H9 (cell line): ENCODE measurements around the gene TTC1. TPM values are rescaled to one million over a fixed set of nuclear protein-coding genes. Genes with fewer than 3 reads are reported as not detected.

Experiments
- DNase-seq: peaks from one replicate; pipeline ENCODE4 v3.0.0-alpha.2; 2017
- H2AFZ ChIP-seq: one replicate; pipeline ENCODE4 v1.6.1; 2013; ENCODE audit warnings: mild to moderate bottlenecking, low read length, control low read depth, moderate library complexity
- H2AK5ac ChIP-seq: 2 replicates; pipeline ENCODE4 v1.6.1; 2013; ENCODE audit warnings: low read length, control low read depth, mixed read lengths; ENCODE audit not compliant: insufficient read length
- H2BK120ac ChIP-seq: one replicate; pipeline ENCODE4 v1.6.1; 2013; ENCODE audit warnings: low read depth, mild to moderate bottlenecking, low read length, control low read depth, inconsistent platforms; ENCODE audit not compliant: poor library complexity, severe bottlenecking
- H2BK12ac ChIP-seq: 2 replicates; pipeline ENCODE4 v1.6.1; 2013; ENCODE audit warnings: low read length, control low read depth, mixed read lengths, low read depth; ENCODE audit not compliant: insufficient read length
- H2BK15ac ChIP-seq: 2 replicates; pipeline ENCODE4 v1.6.1; 2013; ENCODE audit warnings: low read depth, low read length, control low read depth
- H2BK20ac ChIP-seq: one replicate; pipeline ENCODE4 v1.6.1; 2013; ENCODE audit warnings: low read depth, mild to moderate bottlenecking, low read length, control low read depth, inconsistent platforms; ENCODE audit not compliant: poor library complexity, severe bottlenecking
- H2BK5ac ChIP-seq: 2 replicates; pipeline ENCODE4 v1.6.1; 2013; ENCODE audit warnings: low read length, control low read depth, mixed read lengths; ENCODE audit not compliant: insufficient read length
- H3K14ac ChIP-seq: 2 replicates; pipeline ENCODE4 v1.6.1; 2013; ENCODE audit warnings: low read length, control low read depth; ENCODE audit not compliant: insufficient read depth
- H3K18ac ChIP-seq: 2 replicates; pipeline ENCODE4 v1.6.1; 2013; ENCODE audit warnings: low read depth, mild to moderate bottlenecking, mixed read lengths, low read length, control low read depth; ENCODE audit not compliant: insufficient read length
- H3K23ac ChIP-seq: 2 replicates; pipeline ENCODE4 v1.6.1; 2013; ENCODE audit warnings: low read length, control low read depth, mixed read lengths, low read depth; ENCODE audit not compliant: insufficient read length
- H3K23me2 ChIP-seq: 2 replicates; pipeline ENCODE4 v1.6.1; 2013; ENCODE audit warnings: low read depth, mild to moderate bottlenecking, mixed read lengths, low read length, control low read depth; ENCODE audit not compliant: insufficient read length, poor library complexity, severe bottlenecking
- H3K27ac ChIP-seq: 2 replicates; pipeline ENCODE4 v1.5.1; 2013; ENCODE audit warnings: low read length, control low read depth, mixed read lengths, low read depth; ENCODE audit not compliant: insufficient read length
- H3K27me3 ChIP-seq: 2 replicates; pipeline ENCODE4 v1.6.1; 2013; ENCODE audit warnings: low read length, control low read depth, inconsistent platforms; ENCODE audit not compliant: insufficient read depth
- H3K4ac ChIP-seq: 2 replicates; pipeline ENCODE4 v1.6.1; 2013; ENCODE audit warnings: low read depth, mild to moderate bottlenecking, control low read depth, inconsistent platforms, low read length, moderate library complexity
- H3K4me1 ChIP-seq: 2 replicates; pipeline ENCODE4 v1.6.1; 2013; ENCODE audit warnings: low read length, control low read depth, inconsistent platforms; ENCODE audit not compliant: insufficient read depth
- H3K4me2 ChIP-seq: 2 replicates; pipeline ENCODE4 v1.6.1; 2013; ENCODE audit warnings: low read length, control low read depth, mixed read lengths; ENCODE audit not compliant: insufficient read length, insufficient read depth
- H3K56ac ChIP-seq: 2 replicates; pipeline ENCODE4 v1.6.1; 2013; ENCODE audit warnings: low read depth, mild to moderate bottlenecking, mixed read lengths, low read length, control low read depth; ENCODE audit not compliant: insufficient read length
- H3K79me1 ChIP-seq: 2 replicates; pipeline ENCODE4 v1.6.1; 2013; ENCODE audit warnings: low read depth, mild to moderate bottlenecking, moderate library complexity, low read length, control low read depth, inconsistent platforms; ENCODE audit not compliant: insufficient read depth, poor library complexity, severe bottlenecking
- H3K79me2 ChIP-seq: 2 replicates; pipeline ENCODE4 v1.6.1; 2013; ENCODE audit warnings: low read length, control low read depth, inconsistent platforms; ENCODE audit not compliant: insufficient read depth
- H3K9ac ChIP-seq: 2 replicates; pipeline ENCODE4 v1.6.1; 2013; ENCODE audit warnings: low read length, control low read depth, mixed read lengths; ENCODE audit not compliant: insufficient read length; ENCODE audit errors: extremely low read depth
- H3K9me3 ChIP-seq: one replicate; pipeline ENCODE4 v1.6.1; 2013; ENCODE audit warnings: low read depth, low read length, inconsistent platforms; ENCODE audit not compliant: control insufficient read depth
- H3T11ph ChIP-seq: one replicate; pipeline ENCODE4 v1.6.1; 2013; ENCODE audit warnings: mild to moderate bottlenecking, low read length, control low read depth, inconsistent platforms
- H4K20me1 ChIP-seq: one replicate; pipeline ENCODE4 v1.6.1; 2013; ENCODE audit not compliant: control insufficient read depth, insufficient read length, insufficient read depth
- H4K5ac ChIP-seq: 2 replicates; pipeline ENCODE4 v1.6.1; 2013; ENCODE audit warnings: low read depth, mild to moderate bottlenecking, mixed read lengths, low read length, control low read depth; ENCODE audit not compliant: insufficient read length
- H4K8ac ChIP-seq: replicated peaks from 2 replicates; pipeline ENCODE4 v1.6.1; 2013; ENCODE audit warnings: low read length, control low read depth, mixed read lengths, low read depth; ENCODE audit not compliant: insufficient read length
- H4K91ac ChIP-seq: 2 replicates; pipeline ENCODE4 v1.6.1; 2013; ENCODE audit warnings: low read depth, mild to moderate bottlenecking, moderate library complexity, mixed read lengths, low read length, control low read depth; ENCODE audit not compliant: insufficient read length
- H3K27ac Mint-ChIP-seq, 3 experiments: 2 replicates in 2 of 3; 3 replicates in 1 of 3; pipeline ENCODE4 v1.8.0; 2020 to 2021; ENCODE audit warnings: mixed read lengths in 3 of 3, mild to moderate bottlenecking in 1 of 3, moderate library complexity in 1 of 3
- H3K27me3 Mint-ChIP-seq: 2 replicates; pipeline ENCODE4 v1.8.0; 2021; ENCODE audit warnings: low read depth, mild to moderate bottlenecking, moderate library complexity, mixed read lengths
- H3K36me3 Mint-ChIP-seq, 3 experiments: 2 replicates in 2 of 3; 3 replicates in 1 of 3; pipeline ENCODE4 v1.8.0; 2020 to 2021; ENCODE audit warnings: low read depth in 3 of 3, mixed read lengths in 3 of 3; ENCODE audit not compliant: insufficient read depth in 1 of 3
- H3K4me1 Mint-ChIP-seq, 2 experiments: 2 replicates each; pipeline ENCODE4 v1.8.0; 2020; ENCODE audit warnings: mixed read lengths in 2 of 2
- H3K4me3 Mint-ChIP-seq, 2 experiments: 2 replicates in 1 of 2; 3 replicates in 1 of 2; pipeline ENCODE4 v1.8.0; 2020 to 2021; ENCODE audit warnings: mild to moderate bottlenecking in 2 of 2, mixed read lengths in 2 of 2, moderate library complexity in 1 of 2
- H3K9me3 Mint-ChIP-seq, 2 experiments: 2 replicates in 1 of 2; 3 replicates in 1 of 2; pipeline ENCODE4 v1.8.0; 2020; ENCODE audit warnings: mild to moderate bottlenecking in 2 of 2, mixed read lengths in 2 of 2, moderate library complexity in 1 of 2
- WGBS: extraction: QIAGEN DNeasy Blood & Tissue Kit; methylation state at CpG from one replicate; pipeline ENCODE4 v1.1.7; 2013; ENCODE audit warnings: missing lambda C conversion rate, low lambda C conversion rate, mixed read lengths; ENCODE audit not compliant: insufficient read length; ENCODE audit errors: extremely low coverage; 5-methylcytosine and 5-hydroxymethylcytosine counted together
- total RNA-seq: library from RNA; stranded (reverse); gene quantifications from 2 replicates; pipeline ENCODE4 v1.2.1, GENCODE V29; 2021
- TF ChIP-seq, protein P1 (sequence below): fragments of 200-600 bp; sonication (generic); conservative IDR thresholded peaks from 3 replicates; pipeline ENCODE4 v1.8.0; 2021; ENCODE audit warnings: antibody characterized with exemption, mild to moderate bottlenecking

Gene TTC1
- total RNA-seq, 1 experiment from 2014 or later: 62.6 TPM

DNA sequence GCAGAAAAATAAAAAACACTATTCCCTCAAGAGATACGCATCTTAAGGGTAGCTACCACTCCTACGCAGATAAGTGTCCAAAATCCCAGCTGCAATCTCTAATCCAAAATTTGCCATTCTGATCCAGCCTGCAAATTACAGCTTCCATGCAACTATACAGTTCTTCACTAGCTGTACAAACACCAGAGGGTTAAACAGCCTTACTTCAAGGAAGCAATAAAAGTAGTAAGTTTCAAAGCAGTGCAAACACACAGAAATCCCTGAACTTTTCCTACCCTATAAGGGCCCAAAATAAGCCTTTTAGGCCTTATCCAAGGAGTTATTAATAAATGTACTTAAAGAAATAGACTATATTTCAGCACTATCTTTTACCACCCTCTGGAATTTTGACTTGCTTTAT is 70.8 kb downstream of the TTC1 start:
- Histone ChIP-seq H3K23me2 (no peaks in the 10 kb centered on the region), H3T11ph (no peak overlapping the region), H3K27me3 (no peaks in the 10 kb centered on the region), H2BK15ac (no peak overlapping the region), H3K9me3 (no peaks in the 10 kb centered on the region), H4K8ac (no peak overlapping the region), H4K91ac (no peak overlapping the region), H3K4me2 (no peak overlapping the region), H4K5ac (no peak overlapping the region), H3K4ac (no peak overlapping the region), H2BK120ac (no peak overlapping the region), H2BK5ac (no peak overlapping the region), H3K18ac (no peak overlapping the region), H3K23ac (no peak overlapping the region), H2AFZ (no peak overlapping the region), H2BK20ac (no peak overlapping the region), H3K79me1 (no peaks in the 10 kb centered on the region), H3K27ac (no peak overlapping the region), H3K14ac (no peak overlapping the region), H2AK5ac (no peak overlapping the region), H3K79me2 (no peaks in the 10 kb centered on the region), H3K56ac (no peak overlapping the region), H3K9ac (no peak overlapping the region), H3K4me1 (0 out of 2 replicates have a peak, but pooled peaks cover 4% of the 10 kb centered on the region), H2BK12ac (no peak overlapping the region), H4K20me1 (no peaks in the 10 kb centered on the region)
- TF ChIP-seq, protein P1, sequence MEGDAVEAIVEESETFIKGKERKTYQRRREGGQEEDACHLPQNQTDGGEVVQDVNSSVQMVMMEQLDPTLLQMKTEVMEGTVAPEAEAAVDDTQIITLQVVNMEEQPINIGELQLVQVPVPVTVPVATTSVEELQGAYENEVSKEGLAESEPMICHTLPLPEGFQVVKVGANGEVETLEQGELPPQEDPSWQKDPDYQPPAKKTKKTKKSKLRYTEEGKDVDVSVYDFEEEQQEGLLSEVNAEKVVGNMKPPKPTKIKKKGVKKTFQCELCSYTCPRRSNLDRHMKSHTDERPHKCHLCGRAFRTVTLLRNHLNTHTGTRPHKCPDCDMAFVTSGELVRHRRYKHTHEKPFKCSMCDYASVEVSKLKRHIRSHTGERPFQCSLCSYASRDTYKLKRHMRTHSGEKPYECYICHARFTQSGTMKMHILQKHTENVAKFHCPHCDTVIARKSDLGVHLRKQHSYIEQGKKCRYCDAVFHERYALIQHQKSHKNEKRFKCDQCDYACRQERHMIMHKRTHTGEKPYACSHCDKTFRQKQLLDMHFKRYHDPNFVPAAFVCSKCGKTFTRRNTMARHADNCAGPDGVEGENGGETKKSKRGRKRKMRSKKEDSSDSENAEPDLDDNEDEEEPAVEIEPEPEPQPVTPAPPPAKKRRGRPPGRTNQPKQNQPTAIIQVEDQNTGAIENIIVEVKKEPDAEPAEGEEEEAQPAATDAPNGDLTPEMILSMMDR: no peak
- Mint-ChIP-seq H3K9me3 (no peaks in the 10 kb centered on the region), H3K27me3 (no peaks in the 10 kb centered on the region), H3K4me3 (no peak overlapping the region), H3K4me1 (peaks cover 21 to 25% of the 10 kb centered on the region in 2 experiments), H3K36me3 (peaks cover 9 to 27% (median 12%) of the 10 kb centered on the region in 3 experiments; a peak in 5 of 7 replicates), H3K27ac (no peak overlapping the region)
- no peak for DNase-seq
- no CpG with 5 or more reads among the region's 2 CpGs for WGBS
